ENCODE data around the gene NNMT. TPM values are rescaled to one million over a fixed set of nuclear protein-coding genes. Genes with fewer than 3 reads are reported as not detected.

The NNMT gene
- total RNA-seq, 1 experiment from 2014 or later: not detected

DNA sequence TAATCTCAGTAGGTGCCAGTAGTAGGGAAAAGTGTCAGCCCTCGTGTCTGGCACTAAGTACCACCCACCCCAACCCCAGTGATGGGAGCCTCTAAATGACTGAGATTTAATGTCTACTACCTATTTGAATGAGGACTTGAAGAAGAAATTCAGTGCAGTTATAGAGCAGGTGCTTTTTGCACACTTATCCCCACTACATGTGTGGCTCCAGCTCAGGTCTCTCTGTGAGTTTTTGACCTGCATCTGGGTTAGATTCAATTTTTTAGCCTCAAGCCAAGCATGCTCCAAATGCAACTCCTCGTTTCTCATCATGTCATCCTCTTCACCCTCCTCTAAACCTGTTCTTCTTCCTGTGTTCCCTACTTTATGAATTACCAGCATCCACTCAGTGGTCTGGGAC lies 24.9 kb upstream of the NNMT start:
- H3K4me1 ChIP-seq (ENCODE audit: insufficient read depth, low read length): no peaks in the 10 kb centered on the region
- H2AFZ ChIP-seq (ENCODE audit: low read length): no peak overlapping the region
- no peaks in the 10 kb centered on the region for H3K9me3 ChIP-seq (ENCODE audit: control insufficient read depth, low read depth, low read length)
- Mint-ChIP-seq H3K27me3 (ENCODE audit: low read depth) (peaks cover 41% of the 10 kb centered on the region), H3K4me3 (no peak overlapping the region), H3K36me3 (ENCODE audit: insufficient read depth in 1 of 3, low read depth in 3 of 3) (no peaks in the 10 kb centered on the region), H3K9me3 (peaks cover 0 to 3% of the 10 kb centered on the region in 2 experiments; a peak in 1 of 5 replicates), H3K4me1 (no peaks in the 10 kb centered on the region), H3K27ac (no peak overlapping the region)
- no peak overlapping the region for H3K23ac ChIP-seq (ENCODE audit: insufficient read length, low read depth, low read length)
- H4K5ac ChIP-seq (ENCODE audit: insufficient read length, low read depth, low read length): no peak overlapping the region
- H3K4me2 ChIP-seq (ENCODE audit: insufficient read depth, insufficient read length, low read length): no peak overlapping the region
- no peak overlapping the region for H2BK20ac ChIP-seq (ENCODE audit: low read depth, low read length, poor library complexity, severe bottlenecking)
- no peak overlapping the region for H3K14ac ChIP-seq (ENCODE audit: insufficient read depth, low read length)
- H4K8ac ChIP-seq (replicated peaks; ENCODE audit: insufficient read length, low read depth, low read length): no peak overlapping the region
- H3K56ac ChIP-seq (ENCODE audit: insufficient read length, low read depth, low read length): no peak overlapping the region
- H3T11ph ChIP-seq (ENCODE audit: low read length): no peak overlapping the region
- no peak overlapping the region for H2BK5ac ChIP-seq (ENCODE audit: insufficient read length, low read length)
- no peak overlapping the region for H2BK15ac ChIP-seq (ENCODE audit: low read depth, low read length)
- H4K20me1 ChIP-seq (ENCODE audit: control insufficient read depth, insufficient read depth, insufficient read length): no peaks in the 10 kb centered on the region
- no peak overlapping the region for H3K9ac ChIP-seq (ENCODE audit: extremely low read depth, insufficient read length, low read length)
- H4K91ac ChIP-seq (ENCODE audit: insufficient read length, low read depth, low read length): no peak overlapping the region
- TF ChIP-seq, protein P1, sequence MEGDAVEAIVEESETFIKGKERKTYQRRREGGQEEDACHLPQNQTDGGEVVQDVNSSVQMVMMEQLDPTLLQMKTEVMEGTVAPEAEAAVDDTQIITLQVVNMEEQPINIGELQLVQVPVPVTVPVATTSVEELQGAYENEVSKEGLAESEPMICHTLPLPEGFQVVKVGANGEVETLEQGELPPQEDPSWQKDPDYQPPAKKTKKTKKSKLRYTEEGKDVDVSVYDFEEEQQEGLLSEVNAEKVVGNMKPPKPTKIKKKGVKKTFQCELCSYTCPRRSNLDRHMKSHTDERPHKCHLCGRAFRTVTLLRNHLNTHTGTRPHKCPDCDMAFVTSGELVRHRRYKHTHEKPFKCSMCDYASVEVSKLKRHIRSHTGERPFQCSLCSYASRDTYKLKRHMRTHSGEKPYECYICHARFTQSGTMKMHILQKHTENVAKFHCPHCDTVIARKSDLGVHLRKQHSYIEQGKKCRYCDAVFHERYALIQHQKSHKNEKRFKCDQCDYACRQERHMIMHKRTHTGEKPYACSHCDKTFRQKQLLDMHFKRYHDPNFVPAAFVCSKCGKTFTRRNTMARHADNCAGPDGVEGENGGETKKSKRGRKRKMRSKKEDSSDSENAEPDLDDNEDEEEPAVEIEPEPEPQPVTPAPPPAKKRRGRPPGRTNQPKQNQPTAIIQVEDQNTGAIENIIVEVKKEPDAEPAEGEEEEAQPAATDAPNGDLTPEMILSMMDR (conservative IDR thresholded peaks at IDR 0.05): no peak
- no CpG with 5 or more reads among the region's 2 CpGs for WGBS (ENCODE audit: extremely low coverage, insufficient read length, low lambda C conversion rate)
- H3K18ac ChIP-seq (ENCODE audit: insufficient read length, low read depth, low read length): no peak overlapping the region
- no peak for DNase-seq
- H3K27me3 ChIP-seq (ENCODE audit: insufficient read depth, low read length): no peaks in the 10 kb centered on the region
- no peaks in the 10 kb centered on the region for H3K79me2 ChIP-seq (ENCODE audit: insufficient read depth, low read length)
- no peak overlapping the region for H3K27ac ChIP-seq (ENCODE audit: insufficient read length, low read depth, low read length)
- H3K4ac ChIP-seq (ENCODE audit: low read depth, low read length): no peak overlapping the region
- H3K79me1 ChIP-seq (ENCODE audit: insufficient read depth, low read depth, low read length, poor library complexity, severe bottlenecking): no peaks in the 10 kb centered on the region
- no peak overlapping the region for H2BK12ac ChIP-seq (ENCODE audit: insufficient read length, low read depth, low read length)
- H3K23me2 ChIP-seq (ENCODE audit: insufficient read length, low read depth, low read length, poor library complexity, severe bottlenecking): no peaks in the 10 kb centered on the region
- no peak overlapping the region for H2AK5ac ChIP-seq (ENCODE audit: insufficient read length, low read length)
- H2BK120ac ChIP-seq (ENCODE audit: low read depth, low read length, poor library complexity, severe bottlenecking): no peak overlapping the region
